Keratinocyte (primary cell): Measurements from ENCODE around the gene SULT1C2. TPM values are rescaled to one million over a fixed set of nuclear protein-coding genes. Genes with fewer than 3 reads are reported as not detected.

Experiments used
- DNase-seq: peaks from one replicate; pipeline ENCODE4 v3.0.0-alpha.2; 2011; ENCODE audit warnings: low read depth, missing footprints, low spot score
- FAIRE-seq: peaks from 2 replicates; lab custom pipeline; 2011; peaks lifted over from hg19 to GRCh38; lab: Jason Lieb, UNC
- H2AFZ ChIP-seq: 2 replicates; pipeline ENCODE4 v1.6.0; 2012; ENCODE audit warnings: low read length, control low read depth, inconsistent platforms; ENCODE audit not compliant: control insufficient read depth
- H3K27ac ChIP-seq: 2 replicates; pipeline ENCODE4 v1.5.1; 2011; ENCODE audit warnings: low read length; ENCODE audit not compliant: control insufficient read depth, insufficient read depth
- H3K27me3 ChIP-seq: 3 replicates; pipeline ENCODE4 v1.6.0; 2011; ENCODE audit warnings: low read length; ENCODE audit not compliant: control insufficient read depth, insufficient read depth; ENCODE audit errors: extremely low read depth
- H3K36me3 ChIP-seq, 2 experiments: 2 replicates in 1 of 2; 3 replicates in 1 of 2; pipeline ENCODE4 v1.5.1; 2011; ENCODE audit warnings: low read length in 2 of 2, mild to moderate bottlenecking in 1 of 2; ENCODE audit not compliant: control insufficient read depth in 2 of 2, insufficient read depth in 2 of 2; ENCODE audit errors: extremely low read depth in 1 of 2
- H3K4me1 ChIP-seq: 3 replicates; pipeline ENCODE4 v1.5.1; 2011; ENCODE audit warnings: low read length; ENCODE audit not compliant: control insufficient read depth, insufficient read depth; ENCODE audit errors: extremely low read depth
- H3K4me2 ChIP-seq: 3 replicates; pipeline ENCODE4 v1.6.0; 2011; ENCODE audit warnings: low read depth, low read length; ENCODE audit not compliant: control insufficient read depth, insufficient read depth; ENCODE audit errors: extremely low read depth
- H3K4me3 ChIP-seq, 3 experiments: fragments of 200-600 bp in 1 of 3; sonication (generic) in 1 of 3; 2 replicates in 2 of 3; 3 replicates in 1 of 3; pipeline ENCODE4 v1.5.1; 2011 to 2016; ENCODE audit warnings: low read length in 3 of 3, mild to moderate bottlenecking in 3 of 3, control low read depth in 2 of 3, inconsistent platforms in 1 of 3, low read depth in 1 of 3, mixed read lengths in 1 of 3, mixed run types in 1 of 3, moderate library complexity in 1 of 3; ENCODE audit not compliant: control insufficient read depth in 2 of 3, insufficient read depth in 2 of 3; ENCODE audit errors: extremely low read depth in 1 of 3
- H3K79me2 ChIP-seq: 2 replicates; pipeline ENCODE4 v1.6.0; 2012; ENCODE audit warnings: low read length; ENCODE audit not compliant: control insufficient read depth, insufficient read depth
- H3K9ac ChIP-seq: 3 replicates; pipeline ENCODE4 v1.6.0; 2011; ENCODE audit warnings: low read length; ENCODE audit not compliant: control insufficient read depth, insufficient read depth; ENCODE audit errors: extremely low read depth
- H3K9me1 ChIP-seq: 3 replicates; pipeline ENCODE4 v1.6.0; 2011; ENCODE audit warnings: low read length; ENCODE audit not compliant: control insufficient read depth, insufficient read depth; ENCODE audit errors: extremely low read depth
- H3K9me3 ChIP-seq: 2 replicates; pipeline ENCODE4 v1.5.1; 2012; ENCODE audit warnings: low read depth, low read length; ENCODE audit not compliant: control insufficient read depth
- H4K20me1 ChIP-seq: 3 replicates; pipeline ENCODE4 v1.6.0; 2011; ENCODE audit warnings: low read length; ENCODE audit not compliant: control insufficient read depth, insufficient read depth; ENCODE audit errors: extremely low read depth
- CTCF ChIP-seq, 3 experiments: IDR thresholded peaks in 1 of 3; conservative IDR thresholded peaks in 1 of 3; optimal IDR thresholded peaks in 1 of 3; 2 replicates in 2 of 3; 3 replicates in 1 of 3; pipeline versions ENCODE3 to v1.5.1; 2011; ENCODE audit warnings: low read length in 3 of 3, mild to moderate bottlenecking in 3 of 3, moderate library complexity in 2 of 3, control low read depth in 1 of 3, inconsistent platforms in 1 of 3; ENCODE audit not compliant: insufficient read depth in 2 of 3; ENCODE audit errors: extremely low read depth in 1 of 3
- EZH2 ChIP-seq: IDR thresholded peaks from one replicate; pipeline ENCODE4 v1.6.1; 2012; ENCODE audit warnings: inconsistent platforms, mild to moderate bottlenecking, low read length, moderate library complexity
- dilution Hi-C: fragments of 300-500 bp; cut with MboI; formaldehyde crosslinking; loops from one replicate; pipeline ENCODE4 v1.7.0; 2020; ENCODE audit warnings: low sequenced_read_pairs; ENCODE audit not compliant: extremely low pct_ligation_motif_present
- polyA plus RNA-seq, 5 experiments: library from polyadenylated mRNA; depleted of rRNA in 3 of 5; stranded (reverse) in 3 of 5; stranded (forward) in 1 of 5; unstranded in 1 of 5; fragments of >200 nt; gene quantifications; 1 replicate in 1 of 5; 2 replicates in 3 of 5; 3 replicates in 1 of 5; pipeline versions ENCODE4 v1.2.1 to v1.2.3, GENCODE V29; 2011 to 2012; ENCODE audit warnings: missing spikeins in 2 of 5, low read depth in 1 of 5, low replicate concordance in 1 of 5

The SULT1C2 gene
- polyA plus RNA-seq, 1 donor (not counting 4 experiments of a cell fraction or from before 2014, with no cell fraction given) = not detected

- Histone ChIP-seq H3K9me3 (no peaks in the 10 kb centered on the region), H4K20me1 (no peaks in the 10 kb centered on the region), H3K79me2 (no peaks in the 10 kb centered on the region), H3K9ac (no peak overlapping the region), H3K9me1 (no peaks in the 10 kb centered on the region), H3K4me2 (no peak overlapping the region), H3K4me3 (no peak overlapping the region), H3K27me3 (no peaks in the 10 kb centered on the region), H2AFZ (no peak overlapping the region), H3K36me3 (no peaks in the 10 kb centered on the region), H3K4me1 (peaks cover 22% of the 10 kb centered on the region), H3K27ac (no peak overlapping the region)
- FAIRE-seq = no peak
- DNase-seq = no peak
- TF ChIP-seq CTCF (optimal IDR thresholded peaks at IDR 0.05 in 1 of 3, IDR thresholded peaks at IDR 0.05 in 1 of 3, conservative IDR thresholded peaks at IDR 0.05 in 1 of 3; ENCODE audit: extremely low read depth in 1 of 3, insufficient read depth in 2 of 3, low read length in 3 of 3) = no peak
- no peak for TF ChIP-seq EZH2
- dilution Hi-C loops = no loop called here
Observed at GRCh38 chr2:108325756-108326155, 37.1 kb downstream of the SULT1C2 start.

- FAIRE-seq (no peak), DNase-seq (no peak)
- dilution Hi-C loops = no loop called here
Observed at GRCh38 chr2:108329771-108330170, 41.1 kb downstream of the SULT1C2 start.

More at GRCh38 chr2:108329771-108330170, 41.1 kb downstream of the SULT1C2 start:
- Histone ChIP-seq H3K4me1 (peaks cover 8% of the 10 kb centered on the region), H4K20me1 (no peaks in the 10 kb centered on the region), H2AFZ (no peak overlapping the region), H3K4me2 (no peak overlapping the region), H3K9me1 (no peaks in the 10 kb centered on the region), H3K9me3 (no peaks in the 10 kb centered on the region), H3K79me2 (no peaks in the 10 kb centered on the region), H3K27ac (no peak overlapping the region), H3K9ac (no peak overlapping the region), H3K4me3 (no peak overlapping the region), H3K36me3 (no peaks in the 10 kb centered on the region), H3K27me3 (no peaks in the 10 kb centered on the region)
- TF ChIP-seq CTCF (optimal IDR thresholded peaks at IDR 0.05 in 1 of 3, IDR thresholded peaks at IDR 0.05 in 1 of 3, conservative IDR thresholded peaks at IDR 0.05 in 1 of 3; ENCODE audit: extremely low read depth in 1 of 3, insufficient read depth in 2 of 3, low read length in 3 of 3) (no peak), EZH2 (no peak)
